Measurements from ENCODE around the gene PIK3CA.

PIK3CA gene

DNA sequence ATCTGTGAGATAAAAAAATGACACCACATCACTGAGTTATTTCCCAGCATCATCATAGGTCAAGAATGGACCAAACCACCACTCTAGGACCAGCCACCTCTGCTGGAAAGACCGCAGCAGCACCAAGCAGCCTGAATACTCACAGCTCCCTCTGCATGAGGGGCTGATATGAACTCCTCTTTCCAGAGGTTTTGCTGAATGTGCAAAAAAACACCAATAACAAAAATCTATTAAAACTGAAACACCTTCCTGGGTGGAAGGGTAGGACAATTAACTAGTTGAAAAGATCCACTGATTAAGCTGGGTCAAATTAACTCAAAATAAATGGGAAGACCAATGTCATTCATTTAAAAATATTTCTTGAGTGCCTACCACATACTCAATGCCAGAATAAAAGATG lies 131.7 kb downstream of the PIK3CA start:
- no peak overlapping the region for H3K9ac ChIP-seq (ENCODE audit: low read length)
- H3K9me3 ChIP-seq (ENCODE audit: control insufficient read depth, low read length): no peaks in the 10 kb centered on the region
- H3K4me1 ChIP-seq (ENCODE audit: control insufficient read depth, insufficient read depth, low read length): no peaks in the 10 kb centered on the region
- H3K4me3 ChIP-seq (ENCODE audit: low read length): no peak overlapping the region
- H3K27me3 ChIP-seq (replicated peaks; ENCODE audit: control insufficient read depth, insufficient read depth, low read length): no peaks in the 10 kb centered on the region
- no peaks in the 10 kb centered on the region for H3K36me3 ChIP-seq (ENCODE audit: control insufficient read depth, insufficient read depth, low read length, severe bottlenecking)
- no peak for DNase-seq (ENCODE audit: low read depth)

DNA sequence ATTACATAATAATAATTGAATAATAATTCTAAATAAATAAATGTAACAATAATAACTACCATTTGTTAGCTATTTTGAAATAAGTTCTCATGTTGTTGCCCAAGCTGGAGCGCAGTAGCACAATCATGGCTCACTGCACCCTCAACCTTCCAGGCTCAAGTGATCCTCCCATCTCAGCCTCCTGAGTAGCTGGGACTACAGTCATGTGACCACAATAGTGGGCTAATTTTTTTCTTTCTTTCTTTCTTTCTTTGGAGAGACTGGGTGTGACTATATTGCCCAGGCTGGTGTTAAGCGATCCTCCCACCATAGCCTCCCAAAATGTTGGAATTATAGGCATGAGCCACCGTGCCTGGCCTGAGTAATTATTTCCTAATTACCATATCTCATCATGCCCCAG lies 133.7 kb downstream of the PIK3CA start:
- Histone ChIP-seq H3K27me3 (replicated peaks; ENCODE audit: control insufficient read depth, insufficient read depth, low read length) (no peaks in the 10 kb centered on the region), H3K36me3 (ENCODE audit: control insufficient read depth, insufficient read depth, low read length, severe bottlenecking) (no peaks in the 10 kb centered on the region), H3K4me3 (ENCODE audit: low read length) (no peak overlapping the region), H3K4me1 (ENCODE audit: control insufficient read depth, insufficient read depth, low read length) (no peaks in the 10 kb centered on the region), H3K9me3 (ENCODE audit: control insufficient read depth, low read length) (no peaks in the 10 kb centered on the region), H3K9ac (ENCODE audit: low read length) (no peak overlapping the region)
- DNase-seq (ENCODE audit: low read depth): no peak

DNA sequence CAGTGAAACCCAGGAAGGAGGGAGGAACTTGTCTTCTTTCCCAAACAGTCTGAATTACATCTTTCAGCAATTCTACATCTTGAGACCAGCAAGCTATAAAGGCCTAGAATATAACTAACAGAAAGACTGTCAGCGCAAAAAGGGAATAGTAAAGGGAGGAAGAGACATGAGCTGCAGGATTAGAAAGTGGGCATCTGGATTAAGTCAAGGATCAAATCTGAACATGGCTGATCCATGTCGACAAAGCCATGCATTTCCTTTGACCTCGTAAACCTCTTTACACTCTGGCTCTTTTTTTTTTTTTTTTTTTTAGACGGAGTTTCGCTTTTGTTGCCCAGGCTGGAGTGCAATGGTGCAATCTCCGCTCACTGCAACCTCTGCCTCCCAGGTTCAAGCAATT lies 138.2 kb downstream of the PIK3CA start:
- no peak overlapping the region for H3K9ac ChIP-seq (ENCODE audit: low read length)
- no peaks in the 10 kb centered on the region for H3K27me3 ChIP-seq (replicated peaks; ENCODE audit: control insufficient read depth, insufficient read depth, low read length)
- no peaks in the 10 kb centered on the region for H3K36me3 ChIP-seq (ENCODE audit: control insufficient read depth, insufficient read depth, low read length, severe bottlenecking)
- H3K4me3 ChIP-seq (ENCODE audit: low read length): no peak overlapping the region
- DNase-seq (ENCODE audit: low read depth): no peak
- no peaks in the 10 kb centered on the region for H3K4me1 ChIP-seq (ENCODE audit: control insufficient read depth, insufficient read depth, low read length)
- no peaks in the 10 kb centered on the region for H3K9me3 ChIP-seq (ENCODE audit: control insufficient read depth, low read length)

DNA sequence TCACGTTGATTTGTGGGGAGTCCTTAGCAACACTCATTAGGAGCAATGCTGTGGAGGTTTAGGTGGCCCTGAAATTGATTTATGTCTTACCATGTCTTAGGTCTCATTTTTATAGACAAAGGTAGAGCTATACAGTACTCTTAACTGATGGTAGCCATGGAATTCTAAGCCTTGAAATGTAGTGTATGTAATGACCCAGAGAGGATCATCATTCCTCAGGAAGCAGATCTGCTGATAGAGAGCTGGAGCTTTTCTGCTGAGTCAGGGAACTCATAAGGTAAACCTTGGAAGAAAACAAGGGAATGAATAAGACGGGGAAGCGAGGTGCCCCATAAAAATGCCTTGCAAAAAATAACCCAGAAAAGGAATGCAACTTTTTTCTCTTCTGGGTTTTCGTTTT lies 140.7 kb downstream of the PIK3CA start:
- no peaks in the 10 kb centered on the region for H3K9me3 ChIP-seq (ENCODE audit: control insufficient read depth, low read length)
- no peak overlapping the region for H3K9ac ChIP-seq (ENCODE audit: low read length)
- peaks cover 2% of the 10 kb centered on the region for H3K27me3 ChIP-seq (replicated peaks; ENCODE audit: control insufficient read depth, insufficient read depth, low read length)
- no peak overlapping the region for H3K4me3 ChIP-seq (ENCODE audit: low read length)
- no peaks in the 10 kb centered on the region for H3K36me3 ChIP-seq (ENCODE audit: control insufficient read depth, insufficient read depth, low read length, severe bottlenecking)
- H3K4me1 ChIP-seq (ENCODE audit: control insufficient read depth, insufficient read depth, low read length): no peaks in the 10 kb centered on the region
- DNase-seq (ENCODE audit: low read depth): no peak

DNA sequence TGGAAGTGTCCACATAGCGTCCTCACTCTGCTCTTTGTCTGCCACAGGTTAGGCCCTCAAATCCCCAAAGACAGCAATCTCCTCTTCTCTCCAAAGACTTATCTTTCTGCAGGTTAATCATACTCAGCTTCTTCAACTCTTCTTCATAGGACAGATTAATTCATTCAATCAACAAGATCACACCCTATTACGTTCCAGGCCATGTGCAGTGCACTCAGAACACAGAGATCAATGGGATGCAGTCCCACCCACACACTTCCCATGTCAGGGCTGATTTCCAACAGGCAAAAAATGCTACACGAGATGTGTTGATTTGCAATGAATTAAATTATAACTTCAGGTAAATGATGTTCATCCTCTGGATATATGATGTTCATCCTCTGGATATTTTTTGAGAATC lies 141.1 kb downstream of the PIK3CA start:
- Histone ChIP-seq H3K36me3 (ENCODE audit: control insufficient read depth, insufficient read depth, low read length, severe bottlenecking) (no peaks in the 10 kb centered on the region), H3K27me3 (replicated peaks; ENCODE audit: control insufficient read depth, insufficient read depth, low read length) (peaks cover 2% of the 10 kb centered on the region), H3K9ac (ENCODE audit: low read length) (no peak overlapping the region), H3K4me1 (ENCODE audit: control insufficient read depth, insufficient read depth, low read length) (no peaks in the 10 kb centered on the region), H3K9me3 (ENCODE audit: control insufficient read depth, low read length) (no peaks in the 10 kb centered on the region), H3K4me3 (ENCODE audit: low read length) (no peak overlapping the region)
- no peak for DNase-seq (ENCODE audit: low read depth)
